Hypothalamus (tissue), 51 donors: Measurements from ENCODE around the gene PAPOLB.
"Not testable (repeated sequence)": the region's sequence is repeated elsewhere in the genome, so short reads cannot be mapped to it uniquely, and the experiment has no call there.

ENCODE experiments used
- DNase-seq, 51 donors: peaks; one replicate each; lab custom pipeline; 2025; lab: John Stamatoyannopoulos, UW

PAPOLB gene

GRCh38 chr7:4861673-4862072, at the start of gene PAPOLB:
Gene PAPOLB (minus strand): TSS chr7:4862030. CDS start chr7:4861810, 220 bp downstream.
- no peak for DNase-seq

- no peak for DNase-seq
Observed at GRCh38 chr7:4911111-4911828, 49.4 kb upstream of the PAPOLB start.

GRCh38 chr7:4906682-4907081, 44.9 kb upstream of the PAPOLB start:
- DNase-seq, result no peak

GRCh38 chr7:4905171-4905570, 43.3 kb upstream of the PAPOLB start:
- no peak for DNase-seq

- no peak for DNase-seq
Observed at GRCh38 chr7:4904346-4904745, 42.5 kb upstream of the PAPOLB start.

GRCh38 chr7:4895766-4896165, 33.9 kb upstream of the PAPOLB start:
- DNase-seq, result peak in 1 of 51 donors; percentile 8

- no peak for DNase-seq
Observed at GRCh38 chr7:4894482-4894881, 32.7 kb upstream of the PAPOLB start.

GRCh38 chr7:4893929-4894475, 32.2 kb upstream of the PAPOLB start:
- DNase-seq, result no peak

- DNase-seq, result not testable (repeated sequence)
Observed at GRCh38 chr7:4893188-4893587, 31.4 kb upstream of the PAPOLB start.

GRCh38 chr7:4891522-4891921, 29.7 kb upstream of the PAPOLB start:
- DNase-seq, result not testable (repeated sequence)

GRCh38 chr7:4889682-4890081, 27.9 kb upstream of the PAPOLB start:
- no peak for DNase-seq

- no peak for DNase-seq
Observed at GRCh38 chr7:4888161-4888560, 26.3 kb upstream of the PAPOLB start.

- no peak for DNase-seq
Observed at GRCh38 chr7:4886671-4887070, 24.8 kb upstream of the PAPOLB start.

GRCh38 chr7:4885317-4885807, 23.5 kb upstream of the PAPOLB start:
- DNase-seq, result no peak

GRCh38 chr7:4884164-4884563, 22.3 kb upstream of the PAPOLB start:
- DNase-seq, result no peak

- peak; percentile 30 to 96 (median 87) for DNase-seq
Observed at GRCh38 chr7:4883372-4884144, 21.7 kb upstream of the PAPOLB start, which contains the start of gene RADIL. Gene RADIL (minus strand): TSS chr7:4883716. CDS start chr7:4878139, 5,577 bp downstream.

GRCh38 chr7:4883033-4883371, 21.2 kb upstream of the PAPOLB start:
- DNase-seq, result peak in 2 of 51 donors; percentile 25 to 42

GRCh38 chr7:4882169-4883032, 20.6 kb upstream of the PAPOLB start:
- DNase-seq, result peak in 28 of 51 donors; percentile 21 to 78 (median 36)

GRCh38 chr7:4880218-4880617, 18.4 kb upstream of the PAPOLB start:
- DNase-seq, result peak in 1 of 51 donors; percentile 10

GRCh38 chr7:4879396-4880081, 17.7 kb upstream of the PAPOLB start:
- DNase-seq, result peak in 3 of 51 donors; percentile 14 to 22 (median 15)
